Osteocyte (in vitro differentiated cells): ENCODE results near the gene NPSR1. TPM values are rescaled to one million over a fixed set of nuclear protein-coding genes. Genes with fewer than 3 reads are reported as not detected.
"Not testable (repeated sequence)": the region's sequence is repeated elsewhere in the genome, so short reads cannot be mapped to it uniquely, and the experiment has no call there.

Experiments
- DNase-seq: peaks from one replicate; pipeline ENCODE4 v3.0.0; 2021; ENCODE audit warnings: mixed read lengths; ENCODE audit not compliant: unreplicated experiment; ENCODE audit errors: extremely low spot score
- H3K27ac Mint-ChIP-seq: one replicate; pipeline ENCODE4 v1.8.0; 2021; ENCODE audit warnings: mild to moderate bottlenecking, mixed read lengths; ENCODE audit not compliant: unreplicated experiment
- H3K27me3 Mint-ChIP-seq: one replicate; pipeline ENCODE4 v1.8.0; 2021; ENCODE audit warnings: mixed read lengths; ENCODE audit not compliant: unreplicated experiment
- H3K36me3 Mint-ChIP-seq: one replicate; pipeline ENCODE4 v1.8.0; 2021; ENCODE audit warnings: mixed read lengths; ENCODE audit not compliant: unreplicated experiment
- H3K4me1 Mint-ChIP-seq: one replicate; pipeline ENCODE4 v1.8.0; 2021; ENCODE audit warnings: mixed read lengths; ENCODE audit not compliant: unreplicated experiment
- H3K4me3 Mint-ChIP-seq: one replicate; pipeline ENCODE4 v1.8.0; 2021; ENCODE audit warnings: mild to moderate bottlenecking, moderate library complexity, mixed read lengths; ENCODE audit not compliant: unreplicated experiment
- H3K9me3 Mint-ChIP-seq: one replicate; pipeline ENCODE4 v1.8.0; 2021; ENCODE audit warnings: mixed read lengths; ENCODE audit not compliant: unreplicated experiment
- CTCF ChIP-seq: fragments of 200-600 bp; sonication (generic); IDR thresholded peaks from 2 replicates; pipeline ENCODE4 v1.5.0; 2021; ENCODE audit warnings: antibody characterized with exemption, mild to moderate bottlenecking, moderate library complexity
- total RNA-seq: library from RNA; stranded (reverse); gene quantifications from 2 replicates; pipeline ENCODE4 v1.2.1, GENCODE V29; 2021

The NPSR1 gene
- total RNA-seq, 1 donor from 2014 or later: not detected

DNA sequence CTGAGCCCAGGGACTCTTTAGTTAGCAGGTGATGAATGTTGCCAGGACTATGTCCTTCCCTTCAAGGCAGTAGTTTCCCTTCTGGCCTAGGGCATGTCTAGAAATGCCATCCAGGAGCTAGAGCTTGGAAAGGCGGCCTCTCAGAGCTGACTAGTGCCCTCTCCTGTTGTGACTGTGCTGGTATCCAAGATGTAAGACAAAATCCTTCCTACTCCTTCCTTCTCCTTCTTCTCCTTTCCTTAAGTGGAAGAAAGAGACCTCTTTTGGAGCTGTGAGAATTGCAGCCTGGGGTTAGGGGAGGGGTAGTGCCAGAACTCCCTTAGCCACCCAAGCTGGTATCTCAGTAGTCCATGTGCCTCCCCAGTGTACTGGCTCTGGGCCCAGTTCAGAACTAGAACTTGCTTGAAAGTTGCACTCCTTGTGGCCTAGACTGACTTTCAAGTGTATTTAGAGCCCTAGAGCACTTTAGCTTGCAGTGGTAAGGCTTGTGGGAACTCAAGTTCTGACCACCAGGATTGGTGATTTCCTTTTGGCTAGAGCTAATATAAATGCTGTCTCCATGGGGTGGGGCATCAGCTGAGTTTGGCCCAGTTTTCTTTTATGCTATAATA lies 118.8 kb downstream of the NPSR1 start:
- no peak for DNase-seq
- peaks cover 8% of the 10 kb centered on the region for H3K9me3 Mint-ChIP-seq
- H3K27me3 Mint-ChIP-seq: peaks cover 2% of the 10 kb centered on the region
- no peak for TF ChIP-seq CTCF
- no peaks in the 10 kb centered on the region for H3K4me1 Mint-ChIP-seq
- no peak overlapping the region for H3K4me3 Mint-ChIP-seq
- no peaks in the 10 kb centered on the region for H3K36me3 Mint-ChIP-seq
- H3K27ac Mint-ChIP-seq: no peak overlapping the region

- no peak overlapping the region for H3K27ac Mint-ChIP-seq
- peaks cover 20% of the 10 kb centered on the region for H3K9me3 Mint-ChIP-seq
- DNase-seq: no peak
- no peaks in the 10 kb centered on the region for H3K36me3 Mint-ChIP-seq
- no peaks in the 10 kb centered on the region for H3K27me3 Mint-ChIP-seq
- H3K4me1 Mint-ChIP-seq: no peaks in the 10 kb centered on the region
- H3K4me3 Mint-ChIP-seq: no peak overlapping the region
- TF ChIP-seq CTCF: no peak
Measured at GRCh38 chr7:34780546-34780945, 122.5 kb downstream of the NPSR1 start.

GRCh38 chr7:34787586-34787985 lies 129.6 kb downstream of the NPSR1 start:
- Mint-ChIP-seq H3K27me3 (peaks cover 8% of the 10 kb centered on the region), H3K36me3 (no peaks in the 10 kb centered on the region), H3K9me3 (peaks cover 14% of the 10 kb centered on the region), H3K4me3 (no peak overlapping the region), H3K27ac (no peak overlapping the region), H3K4me1 (no peaks in the 10 kb centered on the region)
- no peak for TF ChIP-seq CTCF
- no peak for DNase-seq

- no peaks in the 10 kb centered on the region for H3K36me3 Mint-ChIP-seq
- DNase-seq: no peak
- TF ChIP-seq CTCF: no peak
- peaks cover 3% of the 10 kb centered on the region for H3K9me3 Mint-ChIP-seq
- H3K27ac Mint-ChIP-seq: no peak overlapping the region
- H3K4me1 Mint-ChIP-seq: no peaks in the 10 kb centered on the region
- H3K27me3 Mint-ChIP-seq: peaks cover 18% of the 10 kb centered on the region
- no peak overlapping the region for H3K4me3 Mint-ChIP-seq
Measured at GRCh38 chr7:34806831-34807230, 148.8 kb downstream of the NPSR1 start.

DNA sequence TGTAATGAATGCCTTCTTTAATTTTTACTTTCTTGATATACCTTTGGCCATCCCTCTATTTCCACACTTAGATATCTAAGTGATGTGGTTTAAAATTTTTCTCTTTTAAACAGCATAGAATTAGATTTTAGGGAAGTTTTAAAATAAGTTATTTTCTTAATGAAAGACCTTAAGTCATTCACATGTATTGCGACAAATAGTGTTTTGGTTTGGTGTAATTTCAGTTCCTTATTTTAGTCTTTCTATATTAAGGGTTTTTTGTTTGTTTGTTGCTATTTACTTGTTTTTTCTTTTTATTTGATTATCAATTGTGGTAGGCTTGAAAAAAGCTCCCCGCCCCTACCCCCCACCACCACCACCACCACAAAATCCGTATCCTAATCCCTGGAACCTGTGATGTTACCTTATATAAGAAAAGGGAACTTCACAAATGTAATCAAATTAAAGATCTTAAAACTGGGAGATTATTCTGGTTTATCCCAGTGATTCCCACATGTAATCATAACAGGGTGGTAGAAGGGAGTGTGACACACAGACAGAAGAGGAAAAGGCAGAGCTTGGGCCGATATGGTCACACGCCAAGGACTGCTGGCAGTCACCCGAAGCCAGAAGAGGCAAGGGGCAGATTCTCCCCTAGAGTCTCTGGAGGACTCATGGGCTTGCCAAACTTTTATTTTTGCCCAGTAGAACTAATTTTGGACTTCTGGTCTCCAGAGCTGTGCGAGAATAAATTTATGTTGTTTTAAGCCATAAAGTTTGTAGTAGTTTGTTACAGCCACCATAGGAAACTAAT lies 149.7 kb downstream of the NPSR1 start:
- no peak for TF ChIP-seq CTCF
- Mint-ChIP-seq H3K27ac (no peak overlapping the region), H3K9me3 (peaks cover 5% of the 10 kb centered on the region), H3K4me1 (no peaks in the 10 kb centered on the region), H3K36me3 (no peaks in the 10 kb centered on the region), H3K4me3 (no peak overlapping the region), H3K27me3 (peaks cover 18% of the 10 kb centered on the region)
- no peak for DNase-seq

- H3K9me3 Mint-ChIP-seq, H3K27ac Mint-ChIP-seq, H3K4me1 Mint-ChIP-seq, H3K4me3 Mint-ChIP-seq, H3K36me3 Mint-ChIP-seq: not testable (repeated sequence)
- peak; percentile 76 for DNase-seq
- peaks cover 16% of the 10 kb centered on the region for H3K27me3 Mint-ChIP-seq
Measured at GRCh38 chr7:34814203-34814842, 156.3 kb downstream of the NPSR1 start.
